Hepatocyte (in vitro differentiated cells): ENCODE measurements around the gene ANGPTL7. TPM values are rescaled to one million over a fixed set of nuclear protein-coding genes. Genes with fewer than 3 reads are reported as not detected.
A peak's percentile ranks its signal among the peaks of the same experiment; 100 is the strongest.

Experiments used
- DNase-seq: peaks from one replicate; pipeline ENCODE4 v3.0.0-alpha.2; 2016; ENCODE audit warnings: low spot score
- H2AFZ ChIP-seq: fragments of 200-600 bp; sonication (generic); 2 replicates; pipeline ENCODE4 v1.6.0; 2016; ENCODE audit warnings: antibody characterized with exemption, mild to moderate bottlenecking
- H3K27ac ChIP-seq: fragments of 200-600 bp; sonication (generic); 2 replicates; pipeline ENCODE4 v1.5.1; 2016; ENCODE audit warnings: mild to moderate bottlenecking
- H3K27me3 ChIP-seq: fragments of 200-600 bp; sonication (generic); 2 replicates; pipeline ENCODE4 v1.6.1; 2016
- H3K36me3 ChIP-seq: fragments of 200-600 bp; sonication (generic); replicated peaks from 2 replicates; pipeline ENCODE4 v1.5.1; 2016; ENCODE audit warnings: low read depth; ENCODE audit not compliant: insufficient read depth
- H3K4me1 ChIP-seq: fragments of 200-600 bp; sonication (generic); 2 replicates; pipeline ENCODE4 v1.5.1; 2016; ENCODE audit warnings: mild to moderate bottlenecking, moderate library complexity; ENCODE audit not compliant: insufficient read depth
- H3K4me2 ChIP-seq: fragments of 200-600 bp; sonication (generic); 2 replicates; pipeline ENCODE4 v1.6.0; 2016
- H3K4me3 ChIP-seq: fragments of 200-600 bp; sonication (generic); 2 replicates; pipeline ENCODE4 v1.5.1; 2016; ENCODE audit warnings: mild to moderate bottlenecking
- H3K79me2 ChIP-seq: fragments of 200-600 bp; sonication (generic); 2 replicates; pipeline ENCODE4 v1.6.0; 2017; ENCODE audit warnings: mild to moderate bottlenecking
- H3K9me2 ChIP-seq: fragments of 200-600 bp; sonication (generic); replicated peaks from 2 replicates; pipeline ENCODE4 v1.6.0; 2017; ENCODE audit warnings: mild to moderate bottlenecking; ENCODE audit not compliant: insufficient read depth
- H3K9me3 ChIP-seq: fragments of 200-600 bp; sonication (generic); 2 replicates; pipeline ENCODE4 v1.5.1; 2016; ENCODE audit warnings: low read depth, mild to moderate bottlenecking
- H4K20me1 ChIP-seq: fragments of 200-600 bp; sonication (generic); 2 replicates; pipeline ENCODE4 v1.6.0; 2016; ENCODE audit warnings: mild to moderate bottlenecking; ENCODE audit not compliant: insufficient read depth, poor library complexity, severe bottlenecking
- EZH2 ChIP-seq: fragments of 200-600 bp; sonication (generic); IDR thresholded peaks from 2 replicates; pipeline ENCODE4 v1.6.1; 2016; ENCODE audit warnings: antibody characterized with exemption, mild to moderate bottlenecking, borderline replicate concordance
- EZH2phosphoT487 ChIP-seq: fragments of 200-600 bp; sonication (generic); IDR thresholded peaks from one replicate; pipeline ENCODE4 v1.6.1; 2018; ENCODE audit warnings: antibody characterized with exemption, mild to moderate bottlenecking, low read depth, moderate library complexity; ENCODE audit not compliant: unreplicated experiment, severe bottlenecking
- WGBS: methylation state at CpG from one replicate; pipeline ENCODE4 v1.1.6; 2016; ENCODE audit warnings: low lambda C conversion rate; ENCODE audit errors: missing lambda C conversion rate; 5-methylcytosine and 5-hydroxymethylcytosine counted together
- polyA plus RNA-seq: library from polyadenylated mRNA; unstranded; fragments of >200 nt; fragmentation: Nextera tagmentation; extraction: Ambion mirVana; gene quantifications from 2 replicates; pipeline ENCODE4 v1.2.1, GENCODE V29; 2016
- total RNA-seq: library from RNA; depleted of rRNA; stranded (reverse); fragments of >200 nt; gene quantifications from 2 replicates; pipeline ENCODE4 v1.2.3, GENCODE V29; 2014
- TF ChIP-seq, protein P1 (sequence below): fragments of 200-600 bp; sonication (generic); IDR thresholded peaks from 2 replicates; pipeline ENCODE4 v1.5.1; 2016; ENCODE audit warnings: antibody characterized with exemption, mild to moderate bottlenecking; ENCODE audit not compliant: poor library complexity

The ANGPTL7 gene
- total and polyA plus RNA-seq, 2 experiments from 2014 or later: 25.6 to 50.5 TPM

DNA sequence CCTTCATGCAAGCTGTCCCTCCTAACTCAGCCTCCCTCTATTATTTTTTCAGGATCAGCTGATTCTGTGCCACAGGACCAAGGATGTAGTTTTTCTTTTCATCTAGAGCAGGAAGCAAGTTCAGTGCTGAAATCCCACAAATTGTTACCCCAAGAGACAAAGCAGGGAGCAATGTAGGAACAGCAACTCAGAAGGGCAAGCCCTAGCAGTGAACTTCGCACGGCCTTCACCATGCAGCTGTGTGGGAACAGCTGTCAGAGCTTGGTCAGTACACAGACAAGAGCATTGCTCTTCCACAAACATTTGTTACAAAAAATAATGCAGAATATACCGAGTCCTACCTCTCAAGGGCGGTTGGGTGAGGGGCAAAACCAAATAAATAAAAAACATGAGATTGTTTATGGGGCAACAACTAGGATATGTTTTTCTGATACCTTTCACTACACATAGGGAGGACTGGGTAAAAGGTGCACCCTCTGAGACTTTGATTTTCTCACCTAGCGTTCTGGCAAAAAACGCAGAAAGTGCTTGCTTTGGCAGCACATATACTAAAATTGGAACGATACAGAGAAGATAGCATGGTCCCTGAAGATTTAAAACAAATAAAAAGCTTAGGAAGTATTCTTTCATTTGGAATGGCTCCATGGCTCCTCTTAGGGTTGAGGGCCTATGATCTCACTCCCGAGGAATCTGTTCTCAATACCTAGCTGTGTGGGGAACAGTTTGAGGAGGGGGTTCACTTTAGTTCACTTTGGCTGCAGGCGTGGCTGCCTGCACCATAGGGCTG, 37.1 kb upstream of the ANGPTL7 start:
- no peak overlapping the region for H3K27ac ChIP-seq
- H3K9me3 ChIP-seq: no peaks in the 10 kb centered on the region
- 93% methylated on average over 9 of the region's 9 CpGs for WGBS
- H2AFZ ChIP-seq: no peak overlapping the region
- H3K4me2 ChIP-seq: no peak overlapping the region
- H3K27me3 ChIP-seq: no peaks in the 10 kb centered on the region
- no peak for TF ChIP-seq EZH2phosphoT487
- TF ChIP-seq, protein P1, sequence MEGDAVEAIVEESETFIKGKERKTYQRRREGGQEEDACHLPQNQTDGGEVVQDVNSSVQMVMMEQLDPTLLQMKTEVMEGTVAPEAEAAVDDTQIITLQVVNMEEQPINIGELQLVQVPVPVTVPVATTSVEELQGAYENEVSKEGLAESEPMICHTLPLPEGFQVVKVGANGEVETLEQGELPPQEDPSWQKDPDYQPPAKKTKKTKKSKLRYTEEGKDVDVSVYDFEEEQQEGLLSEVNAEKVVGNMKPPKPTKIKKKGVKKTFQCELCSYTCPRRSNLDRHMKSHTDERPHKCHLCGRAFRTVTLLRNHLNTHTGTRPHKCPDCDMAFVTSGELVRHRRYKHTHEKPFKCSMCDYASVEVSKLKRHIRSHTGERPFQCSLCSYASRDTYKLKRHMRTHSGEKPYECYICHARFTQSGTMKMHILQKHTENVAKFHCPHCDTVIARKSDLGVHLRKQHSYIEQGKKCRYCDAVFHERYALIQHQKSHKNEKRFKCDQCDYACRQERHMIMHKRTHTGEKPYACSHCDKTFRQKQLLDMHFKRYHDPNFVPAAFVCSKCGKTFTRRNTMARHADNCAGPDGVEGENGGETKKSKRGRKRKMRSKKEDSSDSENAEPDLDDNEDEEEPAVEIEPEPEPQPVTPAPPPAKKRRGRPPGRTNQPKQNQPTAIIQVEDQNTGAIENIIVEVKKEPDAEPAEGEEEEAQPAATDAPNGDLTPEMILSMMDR: no peak
- TF ChIP-seq EZH2: no peak
- no peaks in the 10 kb centered on the region for H3K79me2 ChIP-seq
- no peak for DNase-seq
- no peaks in the 10 kb centered on the region for H3K9me2 ChIP-seq
- no peak overlapping the region for H3K4me3 ChIP-seq
- H4K20me1 ChIP-seq: no peaks in the 10 kb centered on the region
- H3K36me3 ChIP-seq: no peaks in the 10 kb centered on the region
- no peaks in the 10 kb centered on the region for H3K4me1 ChIP-seq

DNA sequence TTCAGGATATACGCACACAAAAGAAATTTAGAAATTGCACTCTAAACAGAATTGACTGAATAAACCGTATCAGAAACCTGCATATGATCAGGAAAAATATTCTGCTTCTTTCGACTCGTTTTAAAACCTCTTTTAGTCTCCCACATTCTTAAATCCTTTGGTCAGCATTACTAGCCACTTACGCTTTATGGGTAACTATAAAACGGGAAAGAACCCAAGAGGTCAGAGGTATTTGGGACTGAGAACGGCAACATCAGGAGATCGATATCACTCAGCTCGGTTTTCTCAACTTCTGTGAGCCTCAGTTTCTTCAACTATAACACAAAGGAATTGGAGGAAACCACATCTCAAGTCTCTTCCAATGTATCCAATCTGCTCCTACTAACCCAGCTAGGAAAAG, 36.4 kb upstream of the ANGPTL7 start:
- Histone ChIP-seq H3K27me3 (no peaks in the 10 kb centered on the region), H3K27ac (no peak overlapping the region), H3K4me1 (no peaks in the 10 kb centered on the region), H3K4me3 (no peak overlapping the region), H4K20me1 (no peaks in the 10 kb centered on the region), H3K4me2 (no peak overlapping the region), H2AFZ (no peak overlapping the region), H3K9me2 (no peaks in the 10 kb centered on the region), H3K79me2 (no peaks in the 10 kb centered on the region), H3K9me3 (no peaks in the 10 kb centered on the region), H3K36me3 (no peaks in the 10 kb centered on the region)
- WGBS: 85% methylated on average over 9 of the region's 9 CpGs
- no peak for TF ChIP-seq EZH2phosphoT487
- no peak for TF ChIP-seq EZH2
- TF ChIP-seq, protein P1: no peak
- no peak for DNase-seq

DNA sequence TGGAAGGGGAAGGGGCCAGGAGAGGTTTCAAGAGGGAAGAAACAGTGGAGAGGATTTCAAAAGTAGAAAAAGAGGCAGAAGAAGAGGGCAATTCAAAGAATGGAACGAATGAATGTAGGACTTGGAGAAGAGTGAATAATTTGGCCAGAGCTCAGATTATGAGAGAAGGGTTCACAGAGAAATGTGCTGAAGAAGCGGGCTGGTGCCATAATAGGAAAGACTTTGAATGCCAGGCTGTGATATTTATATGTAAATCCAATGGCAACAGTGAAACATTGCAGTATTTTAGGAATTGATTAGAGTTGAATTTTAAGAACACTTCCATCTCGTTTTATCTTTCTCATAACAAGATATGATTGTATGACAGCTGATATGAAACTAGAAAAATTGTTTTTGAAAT, 36.0 kb upstream of the ANGPTL7 start:
- H3K79me2 ChIP-seq: no peaks in the 10 kb centered on the region
- no peak for DNase-seq
- no peak overlapping the region for H3K4me2 ChIP-seq
- TF ChIP-seq EZH2 (no peak), EZH2phosphoT487 (no peak)
- WGBS: 94% methylated on average over 3 of the region's 3 CpGs
- no peaks in the 10 kb centered on the region for H3K27me3 ChIP-seq
- H2AFZ ChIP-seq: no peak overlapping the region
- H3K9me2 ChIP-seq: no peaks in the 10 kb centered on the region
- H3K4me3 ChIP-seq: no peak overlapping the region
- H3K9me3 ChIP-seq: no peaks in the 10 kb centered on the region
- no peaks in the 10 kb centered on the region for H4K20me1 ChIP-seq
- H3K4me1 ChIP-seq: peaks cover 3% of the 10 kb centered on the region
- H3K36me3 ChIP-seq: no peaks in the 10 kb centered on the region
- H3K27ac ChIP-seq: no peak overlapping the region

DNA sequence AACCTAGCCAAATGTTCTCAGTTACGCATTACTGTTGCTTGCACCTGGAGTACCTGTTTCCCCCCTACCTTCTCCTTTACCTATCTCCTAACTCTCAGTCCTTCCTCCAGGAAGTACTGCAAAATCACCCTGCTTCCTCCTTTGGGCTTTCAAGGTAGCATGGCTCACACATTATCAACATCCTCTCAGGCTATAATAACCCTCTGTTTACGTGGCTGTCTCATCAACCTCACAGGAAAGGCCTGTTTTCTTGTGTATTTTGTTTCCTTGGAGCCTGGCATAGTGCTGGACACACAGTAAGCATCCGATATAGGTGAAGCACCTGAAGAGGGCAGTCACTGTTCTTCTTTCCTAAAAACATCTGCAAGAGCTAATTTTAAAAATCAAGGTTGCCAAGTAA, 32.7 kb upstream of the ANGPTL7 start:
- Histone ChIP-seq H3K4me1 (peaks cover 10% of the 10 kb centered on the region), H3K4me2 (no peak overlapping the region), H3K4me3 (no peak overlapping the region), H4K20me1 (no peaks in the 10 kb centered on the region), H3K9me2 (no peaks in the 10 kb centered on the region), H3K36me3 (no peaks in the 10 kb centered on the region), H3K79me2 (no peaks in the 10 kb centered on the region), H3K9me3 (no peaks in the 10 kb centered on the region), H3K27me3 (no peaks in the 10 kb centered on the region), H2AFZ (no peak overlapping the region), H3K27ac (peak overlapping the region; percentile 79)
- no peak for DNase-seq
- WGBS: 96% methylated on average over 3 of the region's 3 CpGs
- TF ChIP-seq, protein P1: no peak
- no peak for TF ChIP-seq EZH2phosphoT487
- TF ChIP-seq EZH2: no peak
